GM12864 (cell line): Measurements from ENCODE around the gene LGALS8.

ENCODE experiments used
- DNase-seq: peaks from one replicate; pipeline ENCODE4 v3.0.0-alpha.2; 2011; ENCODE audit warnings: low read depth
- H3K4me3 ChIP-seq: 2 replicates; pipeline ENCODE4 v1.5.1; 2011; ENCODE audit warnings: mild to moderate bottlenecking, low read depth, low read length, control low read depth
- TF ChIP-seq, protein P1 (sequence below): IDR thresholded peaks from 2 replicates; pipeline ENCODE4 v1.5.1; 2011; ENCODE audit warnings: low read depth, mild to moderate bottlenecking, moderate library complexity, low read length, control low read depth, inconsistent platforms; ENCODE audit errors: missing control alignments

The LGALS8 gene

GRCh38 chr1:236530959-236531358 lies 7.2 kb downstream of the LGALS8 start:
- TF ChIP-seq, protein P1, sequence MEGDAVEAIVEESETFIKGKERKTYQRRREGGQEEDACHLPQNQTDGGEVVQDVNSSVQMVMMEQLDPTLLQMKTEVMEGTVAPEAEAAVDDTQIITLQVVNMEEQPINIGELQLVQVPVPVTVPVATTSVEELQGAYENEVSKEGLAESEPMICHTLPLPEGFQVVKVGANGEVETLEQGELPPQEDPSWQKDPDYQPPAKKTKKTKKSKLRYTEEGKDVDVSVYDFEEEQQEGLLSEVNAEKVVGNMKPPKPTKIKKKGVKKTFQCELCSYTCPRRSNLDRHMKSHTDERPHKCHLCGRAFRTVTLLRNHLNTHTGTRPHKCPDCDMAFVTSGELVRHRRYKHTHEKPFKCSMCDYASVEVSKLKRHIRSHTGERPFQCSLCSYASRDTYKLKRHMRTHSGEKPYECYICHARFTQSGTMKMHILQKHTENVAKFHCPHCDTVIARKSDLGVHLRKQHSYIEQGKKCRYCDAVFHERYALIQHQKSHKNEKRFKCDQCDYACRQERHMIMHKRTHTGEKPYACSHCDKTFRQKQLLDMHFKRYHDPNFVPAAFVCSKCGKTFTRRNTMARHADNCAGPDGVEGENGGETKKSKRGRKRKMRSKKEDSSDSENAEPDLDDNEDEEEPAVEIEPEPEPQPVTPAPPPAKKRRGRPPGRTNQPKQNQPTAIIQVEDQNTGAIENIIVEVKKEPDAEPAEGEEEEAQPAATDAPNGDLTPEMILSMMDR = no peak
- H3K4me3 ChIP-seq = no peak overlapping the region
- no peak for DNase-seq

- no peak for DNase-seq
- TF ChIP-seq, protein P1 = no peak
Measured at GRCh38 chr1:236532850-236533249, 9.1 kb downstream of the LGALS8 start.

GRCh38 chr1:236534151-236534651 lies 10.4 kb downstream of the LGALS8 start:
- TF ChIP-seq, protein P1 = no peak
- DNase-seq = no peak
- no peak overlapping the region for H3K4me3 ChIP-seq

More at GRCh38 chr1:236532850-236533249, 9.1 kb downstream of the LGALS8 start:
- no peak overlapping the region for H3K4me3 ChIP-seq

DNA sequence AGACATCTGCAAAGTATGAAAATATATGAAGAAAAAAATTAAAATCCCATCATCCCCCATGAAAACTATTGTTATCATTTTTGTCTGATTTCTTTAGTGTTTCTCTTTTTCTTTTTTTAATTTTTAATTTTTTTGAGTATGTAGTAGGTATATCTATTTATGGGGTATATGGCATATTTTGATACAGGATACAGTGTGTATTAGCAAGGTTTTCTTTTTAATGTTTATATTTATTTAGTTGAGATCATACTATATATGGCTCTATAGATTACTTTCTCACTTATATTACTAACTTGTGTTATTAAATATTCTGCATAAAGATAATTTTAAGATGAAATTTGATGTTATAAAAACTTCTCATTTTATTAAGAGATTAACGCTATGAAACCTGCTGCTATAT lies 11.4 kb downstream of the LGALS8 start:
- TF ChIP-seq, protein P1 = no peak
- DNase-seq = no peak
- H3K4me3 ChIP-seq = no peak overlapping the region

DNA sequence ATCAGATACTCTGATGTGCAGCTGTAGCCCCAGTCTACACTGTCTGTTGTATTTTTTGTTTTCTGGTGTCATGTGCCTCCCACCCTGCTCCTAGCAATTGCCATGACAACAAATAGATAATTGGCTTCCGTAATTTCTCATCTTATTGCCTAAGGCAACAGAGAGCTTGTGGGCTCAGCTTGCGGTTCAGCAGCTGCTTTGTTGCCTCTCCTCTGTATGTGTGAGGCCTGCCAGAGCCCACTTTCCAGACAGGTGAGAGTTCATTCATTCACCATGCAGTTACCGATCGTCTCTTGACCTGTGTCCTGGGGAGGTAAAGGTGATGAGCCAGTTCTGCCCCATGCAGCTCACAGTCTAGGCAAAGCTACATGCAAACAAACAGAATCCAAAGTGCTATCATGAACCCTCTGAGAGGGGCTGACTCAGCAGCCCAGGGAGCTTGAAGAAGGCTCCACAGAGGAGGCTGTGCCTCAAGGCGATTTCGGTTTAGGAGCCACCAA lies 11.9 kb downstream of the LGALS8 start:
- no peak overlapping the region for H3K4me3 ChIP-seq
- no peak for DNase-seq
- TF ChIP-seq, protein P1 = no peak

GRCh38 chr1:236536540-236536939 lies 12.8 kb downstream of the LGALS8 start:
- H3K4me3 ChIP-seq = no peak overlapping the region
- DNase-seq = no peak
- TF ChIP-seq, protein P1 = no peak

GRCh38 chr1:236540813-236541465 lies 17.2 kb downstream of the LGALS8 start:
- no peak overlapping the region for H3K4me3 ChIP-seq
- no peak for DNase-seq
- TF ChIP-seq, protein P1 = no peak
